HG02610 (cell line): Measurements from ENCODE around the gene CFP.
"Not testable (repeated sequence)": the region's sequence is repeated elsewhere in the genome, so short reads cannot be mapped to it uniquely, and the experiment has no call there.

Source experiments
- ATAC-seq: cut with Tn5 transposase; IDR thresholded peaks from one replicate; pipeline ENCODE4 v1.9.1; 2021; ENCODE audit warnings: mild to moderate bottlenecking, moderate library complexity; ENCODE audit not compliant: unreplicated experiment

Gene CFP

GRCh38 chrX:47607091-47607490 is 22.6 kb downstream of the CFP start:
- no peak for ATAC-seq

GRCh38 chrX:47605024-47605423 is 24.7 kb downstream of the CFP start:
- no peak for ATAC-seq

- not testable (repeated sequence) for ATAC-seq
These were observed 26.6 kb downstream of the CFP start for GRCh38 chrX:47603125-47603524.

- ATAC-seq: no peak
These were observed 32.5 kb downstream of the CFP start for GRCh38 chrX:47597222-47597621.

- ATAC-seq: no peak
These were observed 33.5 kb downstream of the CFP start for GRCh38 chrX:47596256-47596655.

- no peak for ATAC-seq
These were observed 33.9 kb downstream of the CFP start for GRCh38 chrX:47595716-47596251.

GRCh38 chrX:47593522-47593921 is 36.2 kb downstream of the CFP start:
- no peak for ATAC-seq

GRCh38 chrX:47590984-47591383 is 38.7 kb downstream of the CFP start:
- ATAC-seq: no peak

GRCh38 chrX:47587906-47588735 is 41.6 kb downstream of the CFP start:
- ATAC-seq: no peak

GRCh38 chrX:47587091-47587891 is 42.4 kb downstream of the CFP start:
- no peak for ATAC-seq

- no peak for ATAC-seq
These were observed 43.5 kb downstream of the CFP start for GRCh38 chrX:47586043-47586787.

GRCh38 chrX:47585273-47585672 is 44.5 kb downstream of the CFP start:
- ATAC-seq: no peak

GRCh38 chrX:47584714-47585113 is 45.0 kb downstream of the CFP start:
- no peak for ATAC-seq

GRCh38 chrX:47583240-47583861 is 46.4 kb downstream of the CFP start:
- no peak for ATAC-seq

- peak; percentile 95 for ATAC-seq
These were observed 47.7 kb downstream of the CFP start, which contains the start of gene TIMP1 for GRCh38 chrX:47581731-47582647. Gene TIMP1 (plus strand): TSS chrX:47582436. CDS start chrX:47583416, 980 bp downstream.

GRCh38 chrX:47579537-47579936 is 50.2 kb downstream of the CFP start:
- ATAC-seq: peak; percentile 46

- no peak for ATAC-seq
These were observed 51.0 kb downstream of the CFP start for GRCh38 chrX:47578692-47579091.

- ATAC-seq: no peak
These were observed 51.8 kb downstream of the CFP start for GRCh38 chrX:47577901-47578300.

GRCh38 chrX:47577424-47577823 is 52.3 kb downstream of the CFP start:
- ATAC-seq: no peak
